ENCODE data around the gene DYNC2H1.
A peak's percentile ranks its signal among the peaks of the same experiment; 100 is the strongest.

Gene DYNC2H1

GRCh38 chr11:103325686-103326069, 216.5 kb downstream of the DYNC2H1 start:
- TF ChIP-seq, protein P1, sequence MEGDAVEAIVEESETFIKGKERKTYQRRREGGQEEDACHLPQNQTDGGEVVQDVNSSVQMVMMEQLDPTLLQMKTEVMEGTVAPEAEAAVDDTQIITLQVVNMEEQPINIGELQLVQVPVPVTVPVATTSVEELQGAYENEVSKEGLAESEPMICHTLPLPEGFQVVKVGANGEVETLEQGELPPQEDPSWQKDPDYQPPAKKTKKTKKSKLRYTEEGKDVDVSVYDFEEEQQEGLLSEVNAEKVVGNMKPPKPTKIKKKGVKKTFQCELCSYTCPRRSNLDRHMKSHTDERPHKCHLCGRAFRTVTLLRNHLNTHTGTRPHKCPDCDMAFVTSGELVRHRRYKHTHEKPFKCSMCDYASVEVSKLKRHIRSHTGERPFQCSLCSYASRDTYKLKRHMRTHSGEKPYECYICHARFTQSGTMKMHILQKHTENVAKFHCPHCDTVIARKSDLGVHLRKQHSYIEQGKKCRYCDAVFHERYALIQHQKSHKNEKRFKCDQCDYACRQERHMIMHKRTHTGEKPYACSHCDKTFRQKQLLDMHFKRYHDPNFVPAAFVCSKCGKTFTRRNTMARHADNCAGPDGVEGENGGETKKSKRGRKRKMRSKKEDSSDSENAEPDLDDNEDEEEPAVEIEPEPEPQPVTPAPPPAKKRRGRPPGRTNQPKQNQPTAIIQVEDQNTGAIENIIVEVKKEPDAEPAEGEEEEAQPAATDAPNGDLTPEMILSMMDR (conservative IDR thresholded peaks at IDR 0.05): no peak
- no peak for TF ChIP-seq ZFX (IDR thresholded peaks at IDR 0.05)
- H3K27ac ChIP-seq: no peak overlapping the region

DNA sequence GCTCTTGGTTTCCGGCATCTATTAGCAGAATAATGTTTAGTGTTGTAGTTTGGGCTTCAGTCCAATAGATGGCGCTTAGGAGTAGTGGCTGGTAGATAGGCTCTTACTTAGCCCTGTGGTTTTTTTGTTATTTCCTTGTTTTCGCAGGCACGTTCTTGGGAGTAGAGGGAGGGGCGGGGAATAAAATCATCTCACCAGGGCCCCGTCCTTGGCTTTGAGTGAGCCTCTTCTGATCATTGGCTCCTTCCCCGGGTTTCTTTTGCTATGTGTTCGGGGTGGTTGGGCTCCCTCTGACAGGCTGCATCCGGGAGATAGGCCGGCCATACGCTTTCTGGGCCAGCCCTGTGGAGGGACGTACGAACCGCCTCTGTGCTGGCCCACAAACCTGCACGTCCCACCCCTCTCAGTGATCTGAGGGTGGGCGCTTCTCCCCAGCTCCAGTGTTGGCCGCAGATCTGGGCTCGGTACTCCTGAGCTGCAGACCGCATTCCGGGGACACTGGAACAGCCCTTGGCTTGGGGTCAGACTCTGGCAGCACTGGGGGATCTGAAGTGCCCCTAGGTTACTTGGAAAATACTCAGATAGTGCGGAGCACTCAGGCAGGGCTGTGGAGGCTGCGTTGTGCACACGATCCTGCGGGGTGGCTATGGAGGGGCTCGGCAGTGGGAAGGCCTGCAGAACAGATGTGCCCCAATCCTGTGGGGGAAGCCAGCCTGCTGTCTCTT, 217.0 kb downstream of the DYNC2H1 start:
- no peak overlapping the region; the same call in 1 of the 2 replicates for H3K27ac ChIP-seq
- TF ChIP-seq, protein P1 (conservative IDR thresholded peaks at IDR 0.05): peak; percentile 90
- no peak for TF ChIP-seq ZFX (IDR thresholded peaks at IDR 0.05)

DNA sequence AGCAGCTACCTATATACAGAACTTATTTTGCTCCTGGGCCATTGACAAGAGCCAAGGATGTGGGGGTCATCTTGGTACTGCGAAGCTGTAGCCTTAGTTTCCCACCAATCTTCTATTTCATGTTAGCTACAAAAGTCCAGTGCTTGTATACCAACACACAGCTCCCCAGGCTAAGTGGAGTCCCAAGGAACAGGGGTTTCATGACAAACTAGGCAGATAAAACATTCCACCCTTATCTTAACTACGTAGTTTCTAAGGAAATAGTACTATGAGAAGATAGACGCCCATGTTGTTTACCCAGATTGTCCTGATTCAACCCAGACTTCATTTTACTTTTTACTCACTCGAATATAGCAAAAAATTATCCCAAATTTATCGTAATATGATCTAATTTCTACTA, 218.5 kb downstream of the DYNC2H1 start:
- no peak for TF ChIP-seq ZFX (IDR thresholded peaks at IDR 0.05)
- TF ChIP-seq, protein P1 (conservative IDR thresholded peaks at IDR 0.05): no peak
- H3K27ac ChIP-seq: no peak overlapping the region

DNA sequence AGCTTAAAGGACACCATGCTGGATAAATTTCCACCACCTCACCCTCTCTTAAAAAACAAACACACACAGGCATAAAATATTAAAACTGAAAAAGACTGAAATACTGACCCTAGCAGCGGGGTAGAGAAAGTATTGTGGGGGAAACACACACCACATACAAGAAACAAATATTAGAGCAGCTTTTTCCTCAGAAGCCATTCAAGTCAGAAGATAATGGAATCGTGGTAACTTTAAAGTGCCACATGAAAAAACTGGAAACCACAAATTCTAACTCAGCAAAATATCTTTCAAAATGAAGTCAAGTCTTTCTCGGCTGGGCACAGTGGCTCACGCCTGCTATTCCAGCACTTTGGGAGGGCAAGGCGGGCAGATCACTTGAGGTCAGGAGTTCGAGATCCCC, 223.2 kb downstream of the DYNC2H1 start:
- peak overlapping the region; percentile 16; the same call in 1 of the 2 replicates for H3K27ac ChIP-seq
- no peak for TF ChIP-seq ZFX (IDR thresholded peaks at IDR 0.05)
- TF ChIP-seq, protein P1 (conservative IDR thresholded peaks at IDR 0.05): no peak

- H3K27ac ChIP-seq: no peak overlapping the region
- no peak for TF ChIP-seq ZFX (IDR thresholded peaks at IDR 0.05)
- TF ChIP-seq, protein P1 (conservative IDR thresholded peaks at IDR 0.05): no peak
Observed at GRCh38 chr11:103338621-103339484, 229.6 kb downstream of the DYNC2H1 start.

- TF ChIP-seq, protein P1 (conservative IDR thresholded peaks at IDR 0.05): no peak
- TF ChIP-seq ZFX (IDR thresholded peaks at IDR 0.05): no peak
- no peak overlapping the region for H3K27ac ChIP-seq
Observed at GRCh38 chr11:103339485-103339857, 230.2 kb downstream of the DYNC2H1 start.

DNA sequence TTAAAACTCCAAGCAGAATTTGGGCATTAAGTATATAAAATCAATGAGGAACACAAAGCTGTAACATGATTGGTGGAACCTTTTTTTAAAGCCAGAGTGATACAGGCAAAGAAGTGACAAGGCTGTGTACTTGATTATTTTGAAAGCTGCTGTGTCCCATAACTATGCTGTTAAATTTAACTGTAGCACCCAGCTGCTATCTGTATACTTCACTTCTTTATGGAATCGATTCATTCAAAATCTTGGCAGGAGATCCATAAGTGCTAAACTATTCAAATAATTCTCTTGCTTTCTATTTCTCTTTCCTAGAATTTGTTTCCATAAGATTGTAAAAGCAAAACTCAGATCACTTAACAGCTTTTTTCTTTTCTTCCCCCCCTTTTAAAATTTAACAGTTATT, 231.7 kb downstream of the DYNC2H1 start:
- TF ChIP-seq, protein P1 (conservative IDR thresholded peaks at IDR 0.05): no peak
- TF ChIP-seq ZFX (IDR thresholded peaks at IDR 0.05): no peak

More for the DNA sequence above, 231.7 kb downstream of the DYNC2H1 start:
- H3K27ac ChIP-seq: no peak overlapping the region

Measured in C4-2B (cell line).